Gastroesophageal sphincter (tissue), 3 donors: ENCODE results near the gene TELO2.

Source experiments
- CTCF ChIP-seq, 4 experiments: fragments of 200-600 bp in 2 of 4; fragments of 450-650 bp in 2 of 4; sonication (generic) in 1 of 4; IDR thresholded peaks; one replicate each; pipeline ENCODE4 v1.5.1; 2017 to 2019; ENCODE audit warnings: antibody characterized with exemption in 4 of 4, mild to moderate bottlenecking in 2 of 4, moderate library complexity in 2 of 4
- POLR2A ChIP-seq, 2 donors: fragments of 450-650 bp; IDR thresholded peaks; one replicate each; pipeline ENCODE4 v1.6.1; 2017; ENCODE audit warnings: antibody characterized with exemption in 2 of 2, mild to moderate bottlenecking in 2 of 2, moderate library complexity in 1 of 2

- no peak for TF ChIP-seq POLR2A (IDR thresholded peaks at IDR 0.05)
- no peak for TF ChIP-seq CTCF (IDR thresholded peaks at IDR 0.05)
Observed at GRCh38 chr16:1450841-1451240, 42.3 kb upstream of the TELO2 start.
